GM23248 (cell line): ENCODE data around the gene DIP2C.
"Not testable (repeated sequence)": the region's sequence is repeated elsewhere in the genome, so short reads cannot be mapped to it uniquely, and the experiment has no call there.

Experiments used
- EZH2 ChIP-seq: fragments of 200-600 bp; sonication (generic); IDR thresholded peaks from 2 replicates; pipeline ENCODE4 v1.6.1; 2018; ENCODE audit warnings: antibody characterized with exemption, mild to moderate bottlenecking; ENCODE audit not compliant: insufficient read depth, poor library complexity, severe bottlenecking
- EZH2phosphoT487 ChIP-seq: fragments of 200-600 bp; sonication (generic); IDR thresholded peaks from 2 replicates; pipeline ENCODE4 v1.6.1; 2018; ENCODE audit warnings: antibody characterized with exemption, moderate library complexity, mild to moderate bottlenecking, low read depth; ENCODE audit not compliant: insufficient read depth

DNA sequence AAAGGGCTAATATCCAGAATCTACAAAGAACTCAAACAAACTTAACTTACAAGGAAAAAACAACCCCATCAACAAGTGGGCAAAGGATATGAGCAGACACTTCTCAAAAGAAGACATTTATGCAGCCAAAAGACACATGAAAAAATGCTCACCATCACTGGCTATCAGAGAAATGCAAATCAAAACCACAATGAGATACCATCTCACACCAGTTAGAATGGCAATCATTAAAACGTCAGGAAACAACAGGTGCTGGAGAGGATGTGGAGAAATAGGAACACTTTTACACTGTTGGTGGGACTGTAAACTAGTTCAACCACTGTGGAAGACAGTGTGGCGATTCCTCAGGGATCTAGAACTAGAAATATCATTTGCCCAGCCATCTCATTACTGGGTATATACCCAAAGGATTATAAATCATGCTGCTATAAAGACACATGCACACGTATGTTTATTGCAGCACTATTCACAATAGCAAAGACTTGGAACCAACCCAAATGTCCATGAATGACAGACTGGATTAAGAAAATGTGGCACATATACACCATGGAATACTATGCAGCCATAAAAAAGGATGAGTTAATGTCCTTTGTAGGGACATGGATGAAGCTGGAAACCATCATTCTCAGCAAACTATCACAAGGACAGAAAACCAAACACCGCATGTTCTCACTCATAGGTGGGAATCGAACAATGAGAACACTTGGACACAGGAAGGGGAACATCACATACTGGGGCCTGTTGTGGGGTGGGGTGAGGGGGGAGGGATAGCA is 423.5 kb downstream of the DIP2C start:
- not testable (repeated sequence) for TF ChIP-seq EZH2, EZH2phosphoT487
